BE2C (cell line): Measurements from ENCODE around the gene ARID3A.

ENCODE experiments used
- DNase-seq: peaks from one replicate; pipeline ENCODE4 v3.0.0-alpha.2; 2020
- H3K27me3 ChIP-seq: fragments of 250-450 bp; sonication (Bioruptor Pico); 2 replicates; pipeline ENCODE4 v1.5.1; 2020; ENCODE audit warnings: mild to moderate bottlenecking
- H3K36me3 ChIP-seq: fragments of 250-450 bp; sonication (Bioruptor Pico); 2 replicates; pipeline ENCODE4 v1.5.1; 2020; ENCODE audit warnings: mild to moderate bottlenecking
- H3K4me1 ChIP-seq: fragments of 250-450 bp; sonication (Bioruptor Pico); 2 replicates; pipeline ENCODE4 v1.5.1; 2020
- H3K4me3 ChIP-seq: 2 replicates; pipeline ENCODE4 v1.5.1; 2011; ENCODE audit warnings: low read depth, low read length
- H3K9me3 ChIP-seq: fragments of 250-450 bp; sonication (Bioruptor Pico); 2 replicates; pipeline ENCODE4 v1.5.1; 2020
- CTCF ChIP-seq: IDR thresholded peaks from 2 replicates; pipeline ENCODE4 v1.5.1; 2012; ENCODE audit warnings: mild to moderate bottlenecking, low read depth, low read length

ARID3A gene

GRCh38 chr19:953445-954271 lies 27.8 kb downstream of the ARID3A start:
- no peak for TF ChIP-seq CTCF
- Histone ChIP-seq H3K36me3 (no peaks in the 10 kb centered on the region), H3K4me1 (peaks cover 7% of the 10 kb centered on the region), H3K27me3 (no peaks in the 10 kb centered on the region), H3K4me3 (no peak overlapping the region), H3K9me3 (no peaks in the 10 kb centered on the region)
- peak; percentile 8 for DNase-seq

GRCh38 chr19:954272-954671 lies 28.4 kb downstream of the ARID3A start:
- Histone ChIP-seq H3K4me1 (peaks cover 7% of the 10 kb centered on the region), H3K27me3 (no peaks in the 10 kb centered on the region), H3K36me3 (no peaks in the 10 kb centered on the region), H3K4me3 (no peak overlapping the region), H3K9me3 (no peaks in the 10 kb centered on the region)
- TF ChIP-seq CTCF: no peak
- no peak for DNase-seq

GRCh38 chr19:954672-955494 lies 29.0 kb downstream of the ARID3A start:
- no peaks in the 10 kb centered on the region for H3K36me3 ChIP-seq
- H3K27me3 ChIP-seq: no peaks in the 10 kb centered on the region
- no peak for TF ChIP-seq CTCF
- H3K9me3 ChIP-seq: no peaks in the 10 kb centered on the region
- DNase-seq: peak; percentile 18
- no peak overlapping the region for H3K4me3 ChIP-seq
- H3K4me1 ChIP-seq: peaks cover 7% of the 10 kb centered on the region

GRCh38 chr19:955803-956765 lies 30.2 kb downstream of the ARID3A start:
- DNase-seq: peak; percentile 8

More at GRCh38 chr19:955803-956765, 30.2 kb downstream of the ARID3A start:
- Histone ChIP-seq H3K27me3 (no peaks in the 10 kb centered on the region), H3K4me1 (peaks cover 7% of the 10 kb centered on the region), H3K36me3 (no peaks in the 10 kb centered on the region), H3K9me3 (no peaks in the 10 kb centered on the region), H3K4me3 (no peak overlapping the region)
- no peak for TF ChIP-seq CTCF
